Fibroblast of villous mesenchyme (primary cell): Measurements from ENCODE around the gene TRMT1. TPM values are rescaled to one million over a fixed set of nuclear protein-coding genes. Genes with fewer than 3 reads are reported as not detected.
A peak's percentile ranks its signal among the peaks of the same experiment; 100 is the strongest.

Experiments
- DNase-seq: peaks from one replicate; pipeline ENCODE4 v3.0.0-alpha.2; 2010; ENCODE audit warnings: low read depth
- H3K4me3 ChIP-seq: 2 replicates; pipeline ENCODE4 v1.5.1; 2011; ENCODE audit warnings: low read depth, mild to moderate bottlenecking, low read length
- total RNA-seq: library from RNA; depleted of rRNA; stranded (reverse); fragments of >200 nt; gene quantifications from 2 replicates; pipeline ENCODE4 v1.2.3, GENCODE V29; 2012
- TF ChIP-seq, protein P1 (sequence below): IDR thresholded peaks from 2 replicates; pipeline ENCODE4 v1.5.1; 2012; ENCODE audit warnings: low read depth, mild to moderate bottlenecking, low read length; ENCODE audit not compliant: insufficient read depth

The TRMT1 gene
- total RNA-seq, 1 donor = 25.9 TPM

DNA sequence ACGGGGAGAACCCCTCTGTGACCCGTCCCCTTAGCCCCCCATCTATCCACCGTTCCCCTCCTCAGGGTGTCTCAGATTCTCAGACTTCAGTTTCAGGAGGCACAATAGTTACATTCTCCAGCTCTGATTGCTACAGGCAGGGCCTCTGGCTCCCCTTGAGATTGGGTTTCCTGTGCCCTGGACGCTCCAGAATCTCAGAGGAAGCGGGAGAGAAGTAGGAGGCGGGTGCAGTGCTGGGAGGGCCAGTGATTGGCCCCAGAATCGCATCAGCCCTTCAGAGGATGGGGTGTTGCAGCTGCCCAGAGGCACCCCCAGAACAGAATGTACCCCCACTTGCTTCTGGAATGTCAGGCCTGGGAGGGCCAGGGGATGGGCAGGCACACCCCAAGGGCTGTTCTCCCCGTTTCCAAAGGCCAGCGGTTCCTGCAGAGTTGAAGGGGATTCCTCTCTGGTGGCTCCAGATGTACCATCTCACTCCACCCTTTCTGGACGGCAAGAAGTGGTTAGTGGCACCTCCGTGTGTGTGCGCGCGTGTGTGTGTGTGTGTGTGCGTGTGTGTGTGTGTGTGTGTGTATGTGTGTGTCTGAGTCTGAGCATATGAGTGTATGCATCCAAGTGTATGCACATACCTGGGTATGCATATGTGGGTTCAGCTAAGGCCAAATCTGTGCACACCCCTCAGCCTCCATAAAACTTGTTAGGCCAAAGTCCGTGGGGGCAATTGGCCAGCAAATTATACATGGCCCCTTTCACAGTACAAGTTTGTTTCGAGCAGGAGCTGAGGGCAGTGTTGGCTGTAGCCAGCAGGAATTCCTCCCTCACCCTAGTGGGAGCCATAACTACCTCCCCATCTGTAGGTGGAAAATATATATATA is 49.4 kb downstream of the TRMT1 start:
- DNase-seq = no peak
- TF ChIP-seq, protein P1, sequence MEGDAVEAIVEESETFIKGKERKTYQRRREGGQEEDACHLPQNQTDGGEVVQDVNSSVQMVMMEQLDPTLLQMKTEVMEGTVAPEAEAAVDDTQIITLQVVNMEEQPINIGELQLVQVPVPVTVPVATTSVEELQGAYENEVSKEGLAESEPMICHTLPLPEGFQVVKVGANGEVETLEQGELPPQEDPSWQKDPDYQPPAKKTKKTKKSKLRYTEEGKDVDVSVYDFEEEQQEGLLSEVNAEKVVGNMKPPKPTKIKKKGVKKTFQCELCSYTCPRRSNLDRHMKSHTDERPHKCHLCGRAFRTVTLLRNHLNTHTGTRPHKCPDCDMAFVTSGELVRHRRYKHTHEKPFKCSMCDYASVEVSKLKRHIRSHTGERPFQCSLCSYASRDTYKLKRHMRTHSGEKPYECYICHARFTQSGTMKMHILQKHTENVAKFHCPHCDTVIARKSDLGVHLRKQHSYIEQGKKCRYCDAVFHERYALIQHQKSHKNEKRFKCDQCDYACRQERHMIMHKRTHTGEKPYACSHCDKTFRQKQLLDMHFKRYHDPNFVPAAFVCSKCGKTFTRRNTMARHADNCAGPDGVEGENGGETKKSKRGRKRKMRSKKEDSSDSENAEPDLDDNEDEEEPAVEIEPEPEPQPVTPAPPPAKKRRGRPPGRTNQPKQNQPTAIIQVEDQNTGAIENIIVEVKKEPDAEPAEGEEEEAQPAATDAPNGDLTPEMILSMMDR = no peak
- H3K4me3 ChIP-seq = no peak overlapping the region

DNA sequence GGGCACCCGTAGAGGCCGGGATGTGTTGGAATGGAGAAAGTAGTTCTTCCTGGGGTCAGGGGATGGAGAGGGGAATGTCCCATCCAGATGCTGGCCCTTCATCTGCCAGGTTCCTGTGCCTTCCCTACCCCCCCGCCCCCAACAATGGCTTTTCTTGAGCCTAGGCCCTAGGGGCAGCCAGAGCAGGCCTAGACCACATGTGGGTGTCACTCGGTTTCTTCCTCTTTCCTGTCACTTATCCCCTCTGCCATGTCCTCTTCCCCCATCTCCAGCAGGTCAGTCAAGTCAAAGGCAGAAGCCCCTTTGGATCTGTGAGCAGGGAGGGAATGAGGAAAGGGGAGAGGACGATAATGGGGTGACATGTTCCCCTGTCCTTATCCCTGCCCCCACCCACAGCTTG is 50.3 kb downstream of the TRMT1 start:
- TF ChIP-seq, protein P1 = no peak
- no peak for DNase-seq

GRCh38 chr19:13064092-13064489 is 52.4 kb downstream of the TRMT1 start:
- TF ChIP-seq, protein P1 = no peak
- no peak overlapping the region for H3K4me3 ChIP-seq
- no peak for DNase-seq

More for the DNA sequence above, 50.3 kb downstream of the TRMT1 start:
- no peak overlapping the region for H3K4me3 ChIP-seq

- no peak for DNase-seq
- no peak overlapping the region for H3K4me3 ChIP-seq
- TF ChIP-seq, protein P1 = no peak
Measured at GRCh38 chr19:13063461-13064091, 53.0 kb downstream of the TRMT1 start.

DNA sequence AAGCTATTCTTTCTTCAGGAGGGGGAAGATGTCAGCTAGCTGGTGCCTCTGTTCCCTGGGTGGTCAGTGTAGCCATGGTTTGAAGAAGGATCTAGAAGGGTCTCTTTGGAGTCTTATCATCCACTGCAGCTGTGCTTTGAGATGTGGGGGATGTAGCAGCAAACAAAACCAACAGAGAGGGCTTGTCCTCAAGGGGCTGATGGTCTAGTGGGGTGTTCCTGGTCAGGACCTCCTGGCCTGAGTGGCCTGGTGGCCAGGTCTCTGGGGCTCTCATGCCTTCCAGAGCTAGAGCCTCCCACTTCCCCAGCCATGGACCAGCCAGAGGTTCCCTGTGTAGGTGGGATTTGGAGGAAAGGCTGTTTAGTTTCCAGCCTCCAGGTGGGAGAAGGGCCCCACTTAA is 54.2 kb downstream of the TRMT1 start:
- H3K4me3 ChIP-seq = no peak overlapping the region
- no peak for DNase-seq
- TF ChIP-seq, protein P1 = no peak

DNA sequence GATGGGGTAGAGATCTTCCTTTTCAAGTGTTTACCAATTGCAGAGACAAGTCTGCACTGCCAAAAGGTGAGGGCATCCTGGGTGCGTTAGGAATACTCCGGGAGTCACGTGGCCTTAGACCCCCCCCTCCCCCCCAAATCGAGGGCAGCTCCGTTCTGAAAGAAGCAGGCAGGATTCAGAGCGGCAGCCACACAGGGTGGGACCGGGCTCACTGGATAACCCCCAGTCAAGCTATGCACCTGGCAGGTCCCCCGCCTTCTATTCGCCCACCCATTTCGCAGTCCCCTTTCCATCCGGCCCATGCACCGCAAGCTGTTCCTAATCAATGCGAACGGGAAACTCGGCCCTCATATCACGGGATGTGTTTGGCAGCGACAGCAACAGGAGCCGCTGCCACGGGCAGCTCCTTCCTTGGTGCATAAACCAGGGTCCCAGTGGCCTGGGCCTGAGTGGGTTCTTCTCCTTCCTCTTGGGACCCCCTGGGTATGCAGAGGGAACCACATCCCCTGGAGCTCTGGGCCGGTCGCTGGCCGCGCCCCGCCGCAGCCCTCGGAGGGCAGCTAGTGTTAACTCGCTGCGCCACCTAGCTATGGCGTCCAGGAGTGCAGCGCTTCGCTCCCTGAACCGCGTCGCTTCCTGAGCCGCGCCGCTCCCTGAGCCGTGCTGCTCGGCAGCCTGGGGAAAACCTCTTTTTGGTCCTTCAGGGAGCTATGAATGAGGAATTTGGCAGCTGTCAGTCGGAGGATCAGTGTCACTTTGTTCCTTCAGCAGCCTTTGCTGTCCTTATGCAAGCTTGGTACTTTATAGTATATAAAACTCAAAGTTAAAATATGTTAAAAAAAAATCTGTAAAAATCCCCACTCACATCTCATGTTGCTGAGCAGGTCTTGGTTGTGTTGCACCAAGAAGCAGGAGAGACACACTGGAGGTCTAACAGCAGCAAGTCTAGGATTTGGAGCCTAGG is 55.3 kb downstream of the TRMT1 start:
- peak overlapping the region; percentile 35 for H3K4me3 ChIP-seq
- TF ChIP-seq, protein P1 = peak; percentile 94
- peak; percentile 72 for DNase-seq
